Suppressor macrophage treated with lipopolysaccharide for 4 hours (primary cell): ENCODE measurements around the gene SPATC1L.

Source experiments
- DNase-seq: peaks from one replicate; pipeline ENCODE4 v3.0.0-alpha.2; 2020

Gene SPATC1L

GRCh38 chr21:46118316-46119143 lies 65.7 kb downstream of the SPATC1L start:
- DNase-seq: no peak

- DNase-seq: no peak
These were observed 66.5 kb downstream of the SPATC1L start for GRCh38 chr21:46117586-46118315.

GRCh38 chr21:46116776-46117585 lies 67.3 kb downstream of the SPATC1L start:
- DNase-seq: no peak

- DNase-seq: no peak
These were observed 68.0 kb downstream of the SPATC1L start for GRCh38 chr21:46116189-46116775.

GRCh38 chr21:46115441-46116188 lies 68.6 kb downstream of the SPATC1L start:
- DNase-seq: no peak

GRCh38 chr21:46114963-46115362 lies 69.3 kb downstream of the SPATC1L start:
- DNase-seq: no peak

GRCh38 chr21:46113497-46114176 lies 70.6 kb downstream of the SPATC1L start:
- no peak for DNase-seq

GRCh38 chr21:46112725-46113215 lies 71.5 kb downstream of the SPATC1L start:
- DNase-seq: no peak

- no peak for DNase-seq
These were observed 72.2 kb downstream of the SPATC1L start for GRCh38 chr21:46111857-46112724.

GRCh38 chr21:46111193-46111571 lies 73.1 kb downstream of the SPATC1L start:
- no peak for DNase-seq
